Cortex of kidney (tissue), 1 donor: ENCODE data around the gene SECISBP2.

Experiments used
- DNase-seq: peaks from one replicate; lab custom pipeline; 2025; lab: John Stamatoyannopoulos, UW

Gene SECISBP2

GRCh38 chr9:89347651-89348050, 29.4 kb downstream of the SECISBP2 start:
- no peak for DNase-seq

- DNase-seq = no peak
Measured at GRCh38 chr9:89349607-89350006, 31.3 kb downstream of the SECISBP2 start.

GRCh38 chr9:89350988-89351557, 32.8 kb downstream of the SECISBP2 start:
- DNase-seq = no peak

- no peak for DNase-seq
Measured at GRCh38 chr9:89351584-89352300, 33.4 kb downstream of the SECISBP2 start.

GRCh38 chr9:89352451-89352850, 34.2 kb downstream of the SECISBP2 start:
- no peak for DNase-seq

- DNase-seq = no peak
Measured at GRCh38 chr9:89352874-89353649, 34.8 kb downstream of the SECISBP2 start.

GRCh38 chr9:89353989-89354388, 35.7 kb downstream of the SECISBP2 start:
- DNase-seq = no peak

GRCh38 chr9:89354471-89354870, 36.2 kb downstream of the SECISBP2 start:
- no peak for DNase-seq

- DNase-seq = no peak
Measured at GRCh38 chr9:89356782-89357181, 38.5 kb downstream of the SECISBP2 start.

- no peak for DNase-seq
Measured at GRCh38 chr9:89357331-89358197, 39.3 kb downstream of the SECISBP2 start.

- DNase-seq = no peak
Measured at GRCh38 chr9:89358376-89358916, 40.1 kb downstream of the SECISBP2 start.

- no peak for DNase-seq
Measured at GRCh38 chr9:89358985-89359384, 40.7 kb downstream of the SECISBP2 start.

GRCh38 chr9:89359751-89360261, 41.5 kb downstream of the SECISBP2 start:
- DNase-seq = no peak

GRCh38 chr9:89360465-89360864, 42.2 kb downstream of the SECISBP2 start:
- no peak for DNase-seq

GRCh38 chr9:89361031-89361430, 42.7 kb downstream of the SECISBP2 start:
- DNase-seq = no peak

- no peak for DNase-seq
Measured at GRCh38 chr9:89361816-89362646, 43.7 kb downstream of the SECISBP2 start.

GRCh38 chr9:89362647-89363310, 44.5 kb downstream of the SECISBP2 start:
- no peak for DNase-seq

GRCh38 chr9:89363311-89363670, 45.0 kb downstream of the SECISBP2 start:
- no peak for DNase-seq

- no peak for DNase-seq
Measured at GRCh38 chr9:89363921-89364665, 45.8 kb downstream of the SECISBP2 start.
